ENCODE measurements around the gene TFR2.

- TF ChIP-seq EZH2 (IDR thresholded peaks at IDR 0.05) (no peak), CTCF (IDR thresholded peaks at IDR 0.05 in 2 of 3, conservative IDR thresholded peaks at IDR 0.05 in 1 of 3; ENCODE audit: borderline replicate concordance in 1 of 3, insufficient read depth in 1 of 3, low read depth in 2 of 3, low read length in 2 of 3) (no peak), POLR2AphosphoS5 (IDR thresholded peaks at IDR 0.05; ENCODE audit: low read depth, low read length) (no peak), POLR2A (IDR thresholded peaks at IDR 0.05; ENCODE audit: borderline replicate concordance, extremely low read depth, insufficient read depth, insufficient read length) (no peak), RAD21 (IDR thresholded peaks at IDR 0.05; ENCODE audit: low read depth) (no peak), SP1 (IDR thresholded peaks at IDR 0.05; ENCODE audit: low read depth) (no peak), YY1 (IDR thresholded peaks at IDR 0.05; ENCODE audit: extremely low read depth, insufficient replicate concordance, low read depth, low read length) (no peak), SRF (IDR thresholded peaks at IDR 0.05; ENCODE audit: low read depth) (no peak), REST (IDR thresholded peaks at IDR 0.05; ENCODE audit: low read depth) (no peak), EZH2phosphoT487 (IDR thresholded peaks at IDR 0.05; ENCODE audit: borderline replicate concordance) (no peak), ZBTB33 (IDR thresholded peaks at IDR 0.05; ENCODE audit: extremely low read depth, insufficient replicate concordance, low read length) (no peak), CEBPB (IDR thresholded peaks at IDR 0.05; ENCODE audit: low read depth) (no peak), TCF7L2 (IDR thresholded peaks at IDR 0.05; ENCODE audit: borderline replicate concordance, extremely low read depth, insufficient read depth, insufficient read length) (no peak), SIN3A (IDR thresholded peaks at IDR 0.05; ENCODE audit: low read depth) (no peak)
These were observed 41.8 kb upstream of the TFR2 start for GRCh38 chr7:100682991-100683658.

Measured in HCT116 (cell line).